ENCODE measurements around the gene TNN.

TNN gene

GRCh38 chr1:175179837-175180590, 112.4 kb downstream of the TNN start:
- CTCF ChIA-PET = interaction anchor here (1.1 kb wide), 1 partner anchor 34 kb away, joined by 3 read pairs; no protein-coding TSS in a partner anchor
- TF ChIP-seq HDGF (IDR thresholded peaks at IDR 0.05; ENCODE audit: borderline replicate concordance) (no peak), ELF4 (IDR thresholded peaks at IDR 0.05) (no peak), CTBP1 (IDR thresholded peaks at IDR 0.05; ENCODE audit: borderline replicate concordance) (no peak), NFRKB (IDR thresholded peaks at IDR 0.05) (no peak), SP1 (IDR thresholded peaks at IDR 0.05) (no peak), LEF1 (IDR thresholded peaks at IDR 0.05; ENCODE audit: borderline replicate concordance) (no peak), ZNF384 (IDR thresholded peaks at IDR 0.05) (no peak), SUZ12 (IDR thresholded peaks at IDR 0.05) (no peak), FOXK2 (IDR thresholded peaks at IDR 0.05) (no peak)
- POLR2A ChIA-PET = no interaction called here
- DNase-seq (ENCODE audit: extremely low spot score) = no peak

GRCh38 chr1:175182201-175182746, 114.6 kb downstream of the TNN start:
- POLR2A ChIA-PET = no interaction called here
- TF ChIP-seq L3MBTL2 (conservative IDR thresholded peaks at IDR 0.05) (no peak), FOXM1 (IDR thresholded peaks at IDR 0.05; ENCODE audit: borderline replicate concordance) (no peak), ZNF384 (IDR thresholded peaks at IDR 0.05) (no peak), CTBP1 (IDR thresholded peaks at IDR 0.05; ENCODE audit: borderline replicate concordance) (no peak), PKNOX1 (IDR thresholded peaks at IDR 0.05) (no peak), HDGF (IDR thresholded peaks at IDR 0.05; ENCODE audit: borderline replicate concordance) (no peak), FOXA1 (IDR thresholded peaks at IDR 0.05) (no peak), LEF1 (IDR thresholded peaks at IDR 0.05; ENCODE audit: borderline replicate concordance) (no peak), TARDBP (IDR thresholded peaks at IDR 0.05) (no peak)

GRCh38 chr1:175183586-175183985, 116.0 kb downstream of the TNN start:
- no peak for TF ChIP-seq SUZ12 (IDR thresholded peaks at IDR 0.05)
- TF ChIP-seq BHLHE40 (IDR thresholded peaks at IDR 0.05; ENCODE audit: borderline replicate concordance) = no peak
- TF ChIP-seq FOXM1 (IDR thresholded peaks at IDR 0.05; ENCODE audit: borderline replicate concordance) = no peak
- TF ChIP-seq FOXA1 (IDR thresholded peaks at IDR 0.05) = no peak
- no peak for TF ChIP-seq FOXK2 (IDR thresholded peaks at IDR 0.05)
- TF ChIP-seq NFRKB (IDR thresholded peaks at IDR 0.05) = no peak
- no peak for TF ChIP-seq ARNT (IDR thresholded peaks at IDR 0.05)
- no peak for TF ChIP-seq LEF1 (IDR thresholded peaks at IDR 0.05; ENCODE audit: borderline replicate concordance)
- no peak for TF ChIP-seq ELF4 (IDR thresholded peaks at IDR 0.05)
- TF ChIP-seq L3MBTL2 (conservative IDR thresholded peaks at IDR 0.05) = no peak
- no peak for TF ChIP-seq CTBP1 (IDR thresholded peaks at IDR 0.05; ENCODE audit: borderline replicate concordance)
- no peak for TF ChIP-seq SP1 (IDR thresholded peaks at IDR 0.05)
- no peak for TF ChIP-seq ZNF384 (IDR thresholded peaks at IDR 0.05)
- TF ChIP-seq HDGF (IDR thresholded peaks at IDR 0.05; ENCODE audit: borderline replicate concordance) = no peak
- no peak for TF ChIP-seq TARDBP (IDR thresholded peaks at IDR 0.05)
- no peak for TF ChIP-seq PKNOX1 (IDR thresholded peaks at IDR 0.05)
- POLR2A ChIA-PET = interaction anchor here (1.2 kb wide), 1 partner anchor 8 kb away, joined by 3 read pairs; no protein-coding TSS in a partner anchor
- DNase-seq (ENCODE audit: extremely low spot score) = no peak
- CTCF ChIA-PET = no interaction called here

More at GRCh38 chr1:175182201-175182746, 114.6 kb downstream of the TNN start:
- no peak for DNase-seq (ENCODE audit: extremely low spot score)
- CTCF ChIA-PET = no interaction called here

GRCh38 chr1:175185903-175186302, 118.3 kb downstream of the TNN start:
- ChIA-PET CTCF (no interaction called here), POLR2A (no interaction called here)
- no peak for DNase-seq (ENCODE audit: extremely low spot score)
- TF ChIP-seq PKNOX1 (IDR thresholded peaks at IDR 0.05) = no peak
- no peak for TF ChIP-seq LEF1 (IDR thresholded peaks at IDR 0.05; ENCODE audit: borderline replicate concordance)

GRCh38 chr1:175186433-175187160, 119.0 kb downstream of the TNN start:
- POLR2A ChIA-PET = no interaction called here
- CTCF ChIA-PET = no interaction called here
- no peak for DNase-seq (ENCODE audit: extremely low spot score)
- TF ChIP-seq LEF1 (IDR thresholded peaks at IDR 0.05; ENCODE audit: borderline replicate concordance) = no peak
- no peak for TF ChIP-seq PKNOX1 (IDR thresholded peaks at IDR 0.05)
- TF ChIP-seq CTBP1 (IDR thresholded peaks at IDR 0.05; ENCODE audit: borderline replicate concordance) = no peak
- TF ChIP-seq BHLHE40 (IDR thresholded peaks at IDR 0.05; ENCODE audit: borderline replicate concordance) = no peak
- TF ChIP-seq HDGF (IDR thresholded peaks at IDR 0.05; ENCODE audit: borderline replicate concordance) = no peak

Measured in HEK293T (cell line).